ENCODE data around the gene ATP6V0C. TPM values are rescaled to one million over a fixed set of nuclear protein-coding genes. Genes with fewer than 3 reads are reported as not detected.

Gene ATP6V0C
- total and polyA plus RNA-seq, 2 of the 13 experiments (the other 11 are each of a cell fraction or from before 2014, with no cell fraction given), result 10.4 to 20.1 TPM

GRCh38 chr16:2471016-2471652 lies 42.6 kb upstream of the ATP6V0C start, which contains the start of gene NTN3:
NTN3 (plus strand) TSS chr16:2471297; CDS start chr16:2471702, 405 bp downstream.
- no peak within 1 kb of the TSS for H2AFZ ChIP-seq (ENCODE audit: low read length)
- H3K4me3 ChIP-seq (replicated peaks in 1 of 3; ENCODE audit: insufficient read depth in 1 of 3, low read depth in 2 of 3, low read length in 3 of 3), result peak within 1 kb of the TSS; percentile 26 to 85 (median 38)
- ChIA-PET CTCF (ENCODE audit: low intra/inter-chr PET ratio, low total read pairs) (no interaction called here), POLR2A (interaction anchor here (1.4 kb wide), 1 partner anchor 11 kb away, joined by 4 read pairs; the partner anchor contains the start of gene TEDC2)
- H4K20me1 ChIP-seq (ENCODE audit: insufficient read depth, low read length), result peaks cover 3% of the 10 kb centered on the region; the same call in 1 of the 2 replicates
- ATAC-seq (no peak), FAIRE-seq (no peak), DNase-seq (ENCODE audit: low spot score) (no peak)
- peak within 1 kb of the TSS; percentile 7; the same call in 1 of the 2 replicates for H3K9ac ChIP-seq (ENCODE audit: insufficient read depth, low read depth, low read length)
- H3K36me3 ChIP-seq (replicated peaks in 1 of 2; ENCODE audit: control insufficient read depth in 1 of 2, insufficient read depth in 2 of 2, low read length in 2 of 2), result no peaks in the 10 kb centered on the region
- H3K4me1 ChIP-seq (ENCODE audit: insufficient read depth, low read length), result peaks cover 57% of the 10 kb centered on the region
- intact Hi-C loops (cut with micrococcal nuclease; ENCODE audit: unreplicated experiment), result loop anchor here (5.0 kb wide), 1 partner anchor 39 kb away; no protein-coding TSS in a partner anchor
- H3K27ac ChIP-seq (ENCODE audit: extremely low read length, insufficient read depth, low read length), result no peak within 1 kb of the TSS
- in situ Hi-C loops (cut with HindIII; ENCODE audit: extremely low pct_ligation_motif_present, low pct_unique_long_range_greater_than_20kb), result no loop called here
- 0% methylated on average over 8 of the region's 59 CpGs for WGBS (ENCODE audit: low lambda C conversion rate)
- H3K9me3 ChIP-seq (ENCODE audit: low read length), result no peaks in the 10 kb centered on the region
- peaks cover 8 to 25% of the 10 kb centered on the region in 2 experiments for H3K27me3 ChIP-seq (ENCODE audit: control insufficient read depth in 1 of 2, insufficient read depth in 2 of 2, low read length in 2 of 2)
- H3K4me2 ChIP-seq (ENCODE audit: low read depth, low read length), result peak within 1 kb of the TSS; percentile 89
- H3K79me2 ChIP-seq (ENCODE audit: insufficient read depth, low read length), result no peaks in the 10 kb centered on the region
- no TSS peak for BruUV-seq (replicated peaks)
- TF ChIP-seq ZNF652 (CRISPR knock-in tag; IDR thresholded peaks at IDR 0.05; ENCODE audit: borderline replicate concordance, low read depth) (no peak), FOXJ3 (CRISPR knock-in tag; IDR thresholded peaks at IDR 0.05; ENCODE audit: borderline replicate concordance) (no peak), BCLAF1 (IDR thresholded peaks at IDR 0.05) (no peak), AGO1 (IDR thresholded peaks at IDR 0.05; ENCODE audit: low read depth, low read length, poor library complexity, severe bottlenecking) (peak; percentile 24), ARNT2 (CRISPR knock-in tag; IDR thresholded peaks at IDR 0.05; ENCODE audit: low read depth) (no peak), BATF2 (CRISPR knock-in tag; IDR thresholded peaks at IDR 0.05) (0 out of 2 replicates have a peak, but pooled peaks have one; percentile 29), RXRA (CRISPR knock-in tag; IDR thresholded peaks at IDR 0.05) (no peak), HIC2 (CRISPR knock-in tag; IDR thresholded peaks at IDR 0.05; ENCODE audit: low read depth) (no peak)
- TF ChIP-seq, protein P1, sequence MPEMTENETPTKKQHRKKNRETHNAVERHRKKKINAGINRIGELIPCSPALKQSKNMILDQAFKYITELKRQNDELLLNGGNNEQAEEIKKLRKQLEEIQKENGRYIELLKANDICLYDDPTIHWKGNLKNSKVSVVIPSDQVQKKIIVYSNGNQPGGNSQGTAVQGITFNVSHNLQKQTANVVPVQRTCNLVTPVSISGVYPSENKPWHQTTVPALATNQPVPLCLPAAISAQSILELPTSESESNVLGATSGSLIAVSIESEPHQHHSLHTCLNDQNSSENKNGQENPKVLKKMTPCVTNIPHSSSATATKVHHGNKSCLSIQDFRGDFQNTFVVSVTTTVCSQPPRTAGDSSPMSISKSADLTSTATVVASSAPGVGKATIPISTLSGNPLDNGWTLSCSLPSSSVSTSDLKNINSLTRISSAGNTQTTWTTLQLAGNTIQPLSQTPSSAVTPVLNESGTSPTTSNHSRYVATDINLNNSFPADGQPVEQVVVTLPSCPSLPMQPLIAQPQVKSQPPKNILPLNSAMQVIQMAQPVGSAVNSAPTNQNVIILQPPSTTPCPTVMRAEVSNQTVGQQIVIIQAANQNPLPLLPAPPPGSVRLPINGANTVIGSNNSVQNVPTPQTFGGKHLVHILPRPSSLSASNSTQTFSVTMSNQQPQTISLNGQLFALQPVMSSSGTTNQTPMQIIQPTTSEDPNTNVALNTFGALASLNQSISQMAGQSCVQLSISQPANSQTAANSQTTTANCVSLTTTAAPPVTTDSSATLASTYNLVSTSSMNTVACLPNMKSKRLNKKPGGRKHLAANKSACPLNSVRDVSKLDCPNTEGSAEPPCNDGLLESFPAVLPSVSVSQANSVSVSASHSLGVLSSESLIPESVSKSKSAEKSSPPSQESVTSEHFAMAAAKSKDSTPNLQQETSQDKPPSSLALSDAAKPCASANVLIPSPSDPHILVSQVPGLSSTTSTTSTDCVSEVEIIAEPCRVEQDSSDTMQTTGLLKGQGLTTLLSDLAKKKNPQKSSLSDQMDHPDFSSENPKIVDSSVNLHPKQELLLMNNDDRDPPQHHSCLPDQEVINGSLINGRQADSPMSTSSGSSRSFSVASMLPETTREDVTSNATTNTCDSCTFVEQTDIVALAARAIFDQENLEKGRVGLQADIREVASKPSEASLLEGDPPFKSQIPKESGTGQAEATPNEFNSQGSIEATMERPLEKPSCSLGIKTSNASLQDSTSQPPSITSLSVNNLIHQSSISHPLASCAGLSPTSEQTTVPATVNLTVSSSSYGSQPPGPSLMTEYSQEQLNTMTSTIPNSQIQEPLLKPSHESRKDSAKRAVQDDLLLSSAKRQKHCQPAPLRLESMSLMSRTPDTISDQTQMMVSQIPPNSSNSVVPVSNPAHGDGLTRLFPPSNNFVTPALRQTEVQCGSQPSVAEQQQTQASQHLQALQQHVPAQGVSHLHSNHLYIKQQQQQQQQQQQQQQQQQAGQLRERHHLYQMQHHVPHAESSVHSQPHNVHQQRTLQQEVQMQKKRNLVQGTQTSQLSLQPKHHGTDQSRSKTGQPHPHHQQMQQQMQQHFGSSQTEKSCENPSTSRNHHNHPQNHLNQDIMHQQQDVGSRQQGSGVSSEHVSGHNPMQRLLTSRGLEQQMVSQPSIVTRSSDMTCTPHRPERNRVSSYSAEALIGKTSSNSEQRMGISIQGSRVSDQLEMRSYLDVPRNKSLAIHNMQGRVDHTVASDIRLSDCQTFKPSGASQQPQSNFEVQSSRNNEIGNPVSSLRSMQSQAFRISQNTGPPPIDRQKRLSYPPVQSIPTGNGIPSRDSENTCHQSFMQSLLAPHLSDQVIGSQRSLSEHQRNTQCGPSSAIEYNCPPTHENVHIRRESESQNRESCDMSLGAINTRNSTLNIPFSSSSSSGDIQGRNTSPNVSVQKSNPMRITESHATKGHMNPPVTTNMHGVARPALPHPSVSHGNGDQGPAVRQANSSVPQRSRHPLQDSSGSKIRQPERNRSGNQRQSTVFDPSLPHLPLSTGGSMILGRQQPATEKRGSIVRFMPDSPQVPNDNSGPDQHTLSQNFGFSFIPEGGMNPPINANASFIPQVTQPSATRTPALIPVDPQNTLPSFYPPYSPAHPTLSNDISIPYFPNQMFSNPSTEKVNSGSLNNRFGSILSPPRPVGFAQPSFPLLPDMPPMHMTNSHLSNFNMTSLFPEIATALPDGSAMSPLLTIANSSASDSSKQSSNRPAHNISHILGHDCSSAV (CRISPR knock-in tag; IDR thresholded peaks at IDR 0.05; ENCODE audit: borderline replicate concordance), result no peak
